Adrenal gland (tissue), 5 donors: Measurements from ENCODE around the gene TFF2.

Experiments
- CTCF ChIP-seq, 6 experiments: fragments of 450-650 bp in 4 of 6; fragments of 200-600 bp in 2 of 6; sonication (generic) in 1 of 6; IDR thresholded peaks; 1 replicate in 5 of 6; 2 replicates in 1 of 6; pipeline versions ENCODE4 v1.5.1 to v1.8.0; 2016 to 2021; ENCODE audit warnings: antibody characterized with exemption in 6 of 6, mild to moderate bottlenecking in 2 of 6, moderate library complexity in 1 of 6
- POLR2A ChIP-seq, 2 donors: fragments of 450-650 bp; IDR thresholded peaks; one replicate each; pipeline ENCODE4 v1.6.1; 2017; ENCODE audit warnings: antibody characterized with exemption in 2 of 2, mild to moderate bottlenecking in 2 of 2, moderate library complexity in 1 of 2
- donor health status: DM: no; HTN: no; CAD: no.

GRCh38 chr21:42340187-42341050, 10.4 kb downstream of the TFF2 start:
- no peak for TF ChIP-seq CTCF (IDR thresholded peaks at IDR 0.05)
- TF ChIP-seq POLR2A (IDR thresholded peaks at IDR 0.05) = no peak
